ENCODE results near the gene PTP4A2.

DNA sequence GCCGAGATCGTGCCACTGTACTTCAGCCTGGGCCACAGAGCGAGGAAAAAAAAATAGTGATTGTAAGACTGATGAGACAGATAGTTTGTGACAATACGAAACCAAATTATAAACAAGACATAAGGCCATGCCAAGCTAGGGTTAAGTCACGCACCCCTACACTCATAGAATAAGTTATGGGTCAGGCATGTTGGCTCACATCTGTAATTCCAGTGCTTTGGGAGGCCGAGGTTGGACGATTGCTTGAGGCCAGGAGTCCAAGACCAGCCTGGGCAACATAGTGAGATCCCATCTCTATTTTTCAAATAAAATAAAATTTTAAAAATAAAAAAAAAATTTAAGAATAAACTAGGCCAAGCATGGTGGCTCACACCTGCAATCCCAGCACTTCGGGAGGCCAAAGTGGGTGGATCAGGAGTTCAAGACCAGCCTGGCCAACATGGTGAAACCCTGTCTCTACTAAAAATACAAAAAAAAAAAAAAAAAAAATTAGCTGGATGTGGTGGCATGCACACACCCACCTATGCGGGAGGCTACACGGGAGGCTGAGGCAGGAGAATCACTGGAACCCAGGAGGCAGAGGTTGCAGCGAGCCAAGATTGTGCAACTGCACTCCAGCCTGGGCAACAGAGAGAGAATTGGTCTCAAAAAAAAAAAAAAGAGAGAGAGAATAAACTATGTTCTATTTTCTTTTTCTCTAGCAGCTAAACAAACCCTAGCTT, 72.3 kb downstream of the PTP4A2 start:
- TF ChIP-seq, protein P1, sequence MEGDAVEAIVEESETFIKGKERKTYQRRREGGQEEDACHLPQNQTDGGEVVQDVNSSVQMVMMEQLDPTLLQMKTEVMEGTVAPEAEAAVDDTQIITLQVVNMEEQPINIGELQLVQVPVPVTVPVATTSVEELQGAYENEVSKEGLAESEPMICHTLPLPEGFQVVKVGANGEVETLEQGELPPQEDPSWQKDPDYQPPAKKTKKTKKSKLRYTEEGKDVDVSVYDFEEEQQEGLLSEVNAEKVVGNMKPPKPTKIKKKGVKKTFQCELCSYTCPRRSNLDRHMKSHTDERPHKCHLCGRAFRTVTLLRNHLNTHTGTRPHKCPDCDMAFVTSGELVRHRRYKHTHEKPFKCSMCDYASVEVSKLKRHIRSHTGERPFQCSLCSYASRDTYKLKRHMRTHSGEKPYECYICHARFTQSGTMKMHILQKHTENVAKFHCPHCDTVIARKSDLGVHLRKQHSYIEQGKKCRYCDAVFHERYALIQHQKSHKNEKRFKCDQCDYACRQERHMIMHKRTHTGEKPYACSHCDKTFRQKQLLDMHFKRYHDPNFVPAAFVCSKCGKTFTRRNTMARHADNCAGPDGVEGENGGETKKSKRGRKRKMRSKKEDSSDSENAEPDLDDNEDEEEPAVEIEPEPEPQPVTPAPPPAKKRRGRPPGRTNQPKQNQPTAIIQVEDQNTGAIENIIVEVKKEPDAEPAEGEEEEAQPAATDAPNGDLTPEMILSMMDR (IDR thresholded peaks at IDR 0.05), result no peak
- TF ChIP-seq POLR2A (IDR thresholded peaks at IDR 0.05), result no peak
- TF ChIP-seq POLR2AphosphoS5 (IDR thresholded peaks at IDR 0.05), result no peak

All from sigmoid colon (tissue), 4 donors.